GM23338 (cell line): ENCODE measurements around the gene THRB. TPM values are rescaled to one million over a fixed set of nuclear protein-coding genes. Genes with fewer than 3 reads are reported as not detected.

Source experiments
- ATAC-seq: fragments of 200-7000 bp; cut with Tn5 transposase; 3 replicates; pipeline ENCODE4 v1.9.1; 2020
- DNase-seq: peaks from one replicate; pipeline ENCODE4 v3.0.0-alpha.2; 2015; ENCODE audit warnings: low spot score
- H2AFZ ChIP-seq: fragments of 200-600 bp; sonication (generic); 2 replicates; pipeline ENCODE4 v1.8.0; 2016; ENCODE audit warnings: antibody characterized with exemption, mild to moderate bottlenecking, moderate library complexity
- H3F3A ChIP-seq: fragments of 200-600 bp; sonication (generic); replicated peaks from 2 replicates; pipeline ENCODE4 v1.8.0; 2017; ENCODE audit warnings: antibody characterized with exemption, mixed run types, low read depth
- H3K27ac ChIP-seq: fragments of 200-600 bp; sonication (generic); 2 replicates; pipeline ENCODE4 v1.6.1; 2016; ENCODE audit warnings: low read depth
- H3K27me3 ChIP-seq: fragments of 200-600 bp; sonication (generic); 2 replicates; pipeline ENCODE4 v1.8.0; 2016; ENCODE audit warnings: mild to moderate bottlenecking, mixed run types, moderate library complexity; ENCODE audit not compliant: insufficient read depth
- H3K36me3 ChIP-seq: fragments of 200-600 bp; sonication (generic); 2 replicates; pipeline ENCODE4 v1.8.0; 2016; ENCODE audit warnings: mild to moderate bottlenecking; ENCODE audit not compliant: insufficient read depth
- H3K4me1 ChIP-seq: fragments of 200-600 bp; sonication (generic); 2 replicates; pipeline ENCODE4 v1.8.0; 2016; ENCODE audit warnings: mild to moderate bottlenecking, moderate library complexity; ENCODE audit not compliant: insufficient read depth
- H3K4me2 ChIP-seq: fragments of 200-600 bp; sonication (generic); 2 replicates; pipeline ENCODE4 v1.7.1; 2017; ENCODE audit warnings: mixed run types
- H3K4me3 ChIP-seq: fragments of 200-600 bp; sonication (generic); 2 replicates; pipeline ENCODE4 v1.6.1; 2016; ENCODE audit warnings: mixed run types
- H3K79me2 ChIP-seq: fragments of 200-600 bp; sonication (generic); replicated peaks from 2 replicates; pipeline ENCODE4 v1.8.0; 2017; ENCODE audit warnings: mild to moderate bottlenecking; ENCODE audit not compliant: insufficient read depth
- H3K9me2 ChIP-seq: fragments of 200-600 bp; sonication (generic); 2 replicates; pipeline ENCODE4 v1.8.0; 2017; ENCODE audit not compliant: insufficient read depth
- H4K20me1 ChIP-seq: fragments of 200-600 bp; sonication (generic); replicated peaks from 2 replicates; pipeline ENCODE4 v1.8.0; 2017; ENCODE audit warnings: mild to moderate bottlenecking; ENCODE audit not compliant: insufficient read depth
- H3K27ac Mint-ChIP-seq: 2 replicates; pipeline ENCODE4 v1.8.0; 2020; ENCODE audit warnings: inconsistent platforms, mild to moderate bottlenecking, moderate library complexity, mixed read lengths
- H3K27me3 Mint-ChIP-seq: 3 replicates; pipeline ENCODE4 v1.8.0; 2022; ENCODE audit warnings: low read depth, mild to moderate bottlenecking, moderate library complexity, mixed read lengths, inconsistent platforms; ENCODE audit not compliant: insufficient read depth, poor library complexity
- H3K36me3 Mint-ChIP-seq: 3 replicates; pipeline ENCODE4 v1.8.0; 2021; ENCODE audit warnings: low read depth, mild to moderate bottlenecking, inconsistent platforms, moderate library complexity, mixed read lengths
- H3K4me1 Mint-ChIP-seq: 3 replicates; pipeline ENCODE4 v1.8.0; 2020; ENCODE audit warnings: mild to moderate bottlenecking, inconsistent platforms, mixed read lengths
- H3K4me3 Mint-ChIP-seq: 3 replicates; pipeline ENCODE4 v1.8.0; 2021; ENCODE audit warnings: moderate library complexity, mild to moderate bottlenecking, inconsistent platforms, mixed read lengths
- H3K9me3 Mint-ChIP-seq: 3 replicates; pipeline ENCODE4 v1.8.0; 2020; ENCODE audit warnings: moderate library complexity, mild to moderate bottlenecking, inconsistent platforms, mixed read lengths
- CREB1 ChIP-seq: fragments of 250-450 bp; sonication (Bioruptor Pico); IDR thresholded peaks from 2 replicates; pipeline ENCODE4 v1.5.0; 2020; ENCODE audit warnings: low read depth, mild to moderate bottlenecking, moderate library complexity
- EZH2 ChIP-seq: fragments of 200-600 bp; sonication (generic); IDR thresholded peaks from one replicate; pipeline ENCODE4 v1.8.0; 2017; ENCODE audit warnings: antibody characterized with exemption, mild to moderate bottlenecking, low read depth; ENCODE audit not compliant: unreplicated experiment
- EZH2phosphoT487 ChIP-seq: fragments of 200-600 bp; sonication (generic); IDR thresholded peaks from one replicate; pipeline ENCODE4 v1.8.1; 2018; ENCODE audit warnings: antibody characterized with exemption; ENCODE audit not compliant: unreplicated experiment
- JUNB ChIP-seq: IDR thresholded peaks from one replicate; pipeline ENCODE4 v1.6.1; 2016; ENCODE audit warnings: antibody characterized with exemption; ENCODE audit not compliant: unreplicated experiment
- NANOG ChIP-seq: IDR thresholded peaks from 2 replicates; pipeline ENCODE4 v1.6.1; 2016; ENCODE audit warnings: antibody characterized with exemption, borderline replicate concordance
- POLR2AphosphoS5 ChIP-seq: IDR thresholded peaks from 2 replicates; pipeline ENCODE4 v1.6.1; 2016; ENCODE audit warnings: antibody characterized with exemption, low read depth
- STAT1 ChIP-seq: IDR thresholded peaks from one replicate; pipeline ENCODE4 v1.6.1; 2016; ENCODE audit warnings: antibody characterized with exemption; ENCODE audit not compliant: unreplicated experiment
- ZNF114 ChIP-seq: fragments of 250-450 bp; sonication (Bioruptor Pico); IDR thresholded peaks from 2 replicates; pipeline ENCODE4 v1.5.0; 2020; ENCODE audit warnings: mild to moderate bottlenecking, moderate library complexity
- ZNF331 ChIP-seq: fragments of 250-450 bp; sonication (Bioruptor Pico); IDR thresholded peaks from 2 replicates; pipeline ENCODE4 v1.5.0; 2020; ENCODE audit warnings: low read depth, mild to moderate bottlenecking, moderate library complexity
- polyA plus RNA-seq: library from polyadenylated mRNA; unstranded; fragments of >200 nt; fragmentation: Nextera tagmentation; extraction: Ambion mirVana; gene quantifications from 2 replicates; pipeline ENCODE4 v1.2.1, GENCODE V29; 2016
- total RNA-seq: library from RNA; depleted of rRNA; stranded (reverse); fragments of >200 nt; shearing (Covaris generic); gene quantifications from 2 replicates; pipeline ENCODE4 v1.2.3, GENCODE V29; 2014
- TF ChIP-seq, protein P1 (sequence below): IDR thresholded peaks from one replicate; pipeline ENCODE4 v1.6.1; 2018; ENCODE audit warnings: antibody characterized with exemption; ENCODE audit not compliant: unreplicated experiment
- TF ChIP-seq, protein P2 (sequence below): fragments of 250-450 bp; sonication (Bioruptor Pico); IDR thresholded peaks from 2 replicates; pipeline ENCODE4 v1.5.0; 2020; ENCODE audit warnings: mild to moderate bottlenecking, moderate library complexity
- TF ChIP-seq, protein P3 (sequence below): IDR thresholded peaks from 2 replicates; pipeline ENCODE4 v1.6.1; 2016; ENCODE audit warnings: antibody characterized with exemption

THRB gene
- total and polyA plus RNA-seq, 2 experiments from 2014 or later, result 1.7 to 3.2 TPM

DNA sequence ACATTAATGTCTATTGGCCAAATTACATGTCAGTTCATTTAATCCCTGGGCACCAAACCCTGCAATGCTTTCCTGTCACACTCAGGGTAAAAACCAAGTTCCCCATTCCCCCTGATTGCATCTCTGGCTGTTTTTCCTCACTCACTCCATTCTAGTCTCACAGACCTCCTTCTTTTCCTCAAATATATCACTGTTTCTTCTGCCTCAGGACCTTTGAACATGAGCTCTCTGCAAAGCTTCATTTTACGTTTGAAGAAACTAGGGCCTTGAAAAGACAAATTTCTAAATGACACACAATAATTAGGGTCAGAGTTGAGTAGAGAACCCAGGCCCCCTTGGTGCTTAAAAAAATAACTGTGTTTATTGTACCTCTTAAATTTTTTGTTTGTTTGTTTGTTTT, 230.6 kb downstream of the THRB start:
- TF ChIP-seq CREB1 (CRISPR knock-in tag) (no peak), STAT1 (no peak), ZNF331 (CRISPR knock-in tag) (no peak), POLR2AphosphoS5 (no peak), EZH2 (no peak), ZNF114 (CRISPR knock-in tag) (no peak), EZH2phosphoT487 (no peak), NANOG (no peak), JUNB (no peak)
- TF ChIP-seq, protein P1, sequence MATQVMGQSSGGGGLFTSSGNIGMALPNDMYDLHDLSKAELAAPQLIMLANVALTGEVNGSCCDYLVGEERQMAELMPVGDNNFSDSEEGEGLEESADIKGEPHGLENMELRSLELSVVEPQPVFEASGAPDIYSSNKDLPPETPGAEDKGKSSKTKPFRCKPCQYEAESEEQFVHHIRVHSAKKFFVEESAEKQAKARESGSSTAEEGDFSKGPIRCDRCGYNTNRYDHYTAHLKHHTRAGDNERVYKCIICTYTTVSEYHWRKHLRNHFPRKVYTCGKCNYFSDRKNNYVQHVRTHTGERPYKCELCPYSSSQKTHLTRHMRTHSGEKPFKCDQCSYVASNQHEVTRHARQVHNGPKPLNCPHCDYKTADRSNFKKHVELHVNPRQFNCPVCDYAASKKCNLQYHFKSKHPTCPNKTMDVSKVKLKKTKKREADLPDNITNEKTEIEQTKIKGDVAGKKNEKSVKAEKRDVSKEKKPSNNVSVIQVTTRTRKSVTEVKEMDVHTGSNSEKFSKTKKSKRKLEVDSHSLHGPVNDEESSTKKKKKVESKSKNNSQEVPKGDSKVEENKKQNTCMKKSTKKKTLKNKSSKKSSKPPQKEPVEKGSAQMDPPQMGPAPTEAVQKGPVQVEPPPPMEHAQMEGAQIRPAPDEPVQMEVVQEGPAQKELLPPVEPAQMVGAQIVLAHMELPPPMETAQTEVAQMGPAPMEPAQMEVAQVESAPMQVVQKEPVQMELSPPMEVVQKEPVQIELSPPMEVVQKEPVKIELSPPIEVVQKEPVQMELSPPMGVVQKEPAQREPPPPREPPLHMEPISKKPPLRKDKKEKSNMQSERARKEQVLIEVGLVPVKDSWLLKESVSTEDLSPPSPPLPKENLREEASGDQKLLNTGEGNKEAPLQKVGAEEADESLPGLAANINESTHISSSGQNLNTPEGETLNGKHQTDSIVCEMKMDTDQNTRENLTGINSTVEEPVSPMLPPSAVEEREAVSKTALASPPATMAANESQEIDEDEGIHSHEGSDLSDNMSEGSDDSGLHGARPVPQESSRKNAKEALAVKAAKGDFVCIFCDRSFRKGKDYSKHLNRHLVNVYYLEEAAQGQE, result no peak
- TF ChIP-seq, protein P2, sequence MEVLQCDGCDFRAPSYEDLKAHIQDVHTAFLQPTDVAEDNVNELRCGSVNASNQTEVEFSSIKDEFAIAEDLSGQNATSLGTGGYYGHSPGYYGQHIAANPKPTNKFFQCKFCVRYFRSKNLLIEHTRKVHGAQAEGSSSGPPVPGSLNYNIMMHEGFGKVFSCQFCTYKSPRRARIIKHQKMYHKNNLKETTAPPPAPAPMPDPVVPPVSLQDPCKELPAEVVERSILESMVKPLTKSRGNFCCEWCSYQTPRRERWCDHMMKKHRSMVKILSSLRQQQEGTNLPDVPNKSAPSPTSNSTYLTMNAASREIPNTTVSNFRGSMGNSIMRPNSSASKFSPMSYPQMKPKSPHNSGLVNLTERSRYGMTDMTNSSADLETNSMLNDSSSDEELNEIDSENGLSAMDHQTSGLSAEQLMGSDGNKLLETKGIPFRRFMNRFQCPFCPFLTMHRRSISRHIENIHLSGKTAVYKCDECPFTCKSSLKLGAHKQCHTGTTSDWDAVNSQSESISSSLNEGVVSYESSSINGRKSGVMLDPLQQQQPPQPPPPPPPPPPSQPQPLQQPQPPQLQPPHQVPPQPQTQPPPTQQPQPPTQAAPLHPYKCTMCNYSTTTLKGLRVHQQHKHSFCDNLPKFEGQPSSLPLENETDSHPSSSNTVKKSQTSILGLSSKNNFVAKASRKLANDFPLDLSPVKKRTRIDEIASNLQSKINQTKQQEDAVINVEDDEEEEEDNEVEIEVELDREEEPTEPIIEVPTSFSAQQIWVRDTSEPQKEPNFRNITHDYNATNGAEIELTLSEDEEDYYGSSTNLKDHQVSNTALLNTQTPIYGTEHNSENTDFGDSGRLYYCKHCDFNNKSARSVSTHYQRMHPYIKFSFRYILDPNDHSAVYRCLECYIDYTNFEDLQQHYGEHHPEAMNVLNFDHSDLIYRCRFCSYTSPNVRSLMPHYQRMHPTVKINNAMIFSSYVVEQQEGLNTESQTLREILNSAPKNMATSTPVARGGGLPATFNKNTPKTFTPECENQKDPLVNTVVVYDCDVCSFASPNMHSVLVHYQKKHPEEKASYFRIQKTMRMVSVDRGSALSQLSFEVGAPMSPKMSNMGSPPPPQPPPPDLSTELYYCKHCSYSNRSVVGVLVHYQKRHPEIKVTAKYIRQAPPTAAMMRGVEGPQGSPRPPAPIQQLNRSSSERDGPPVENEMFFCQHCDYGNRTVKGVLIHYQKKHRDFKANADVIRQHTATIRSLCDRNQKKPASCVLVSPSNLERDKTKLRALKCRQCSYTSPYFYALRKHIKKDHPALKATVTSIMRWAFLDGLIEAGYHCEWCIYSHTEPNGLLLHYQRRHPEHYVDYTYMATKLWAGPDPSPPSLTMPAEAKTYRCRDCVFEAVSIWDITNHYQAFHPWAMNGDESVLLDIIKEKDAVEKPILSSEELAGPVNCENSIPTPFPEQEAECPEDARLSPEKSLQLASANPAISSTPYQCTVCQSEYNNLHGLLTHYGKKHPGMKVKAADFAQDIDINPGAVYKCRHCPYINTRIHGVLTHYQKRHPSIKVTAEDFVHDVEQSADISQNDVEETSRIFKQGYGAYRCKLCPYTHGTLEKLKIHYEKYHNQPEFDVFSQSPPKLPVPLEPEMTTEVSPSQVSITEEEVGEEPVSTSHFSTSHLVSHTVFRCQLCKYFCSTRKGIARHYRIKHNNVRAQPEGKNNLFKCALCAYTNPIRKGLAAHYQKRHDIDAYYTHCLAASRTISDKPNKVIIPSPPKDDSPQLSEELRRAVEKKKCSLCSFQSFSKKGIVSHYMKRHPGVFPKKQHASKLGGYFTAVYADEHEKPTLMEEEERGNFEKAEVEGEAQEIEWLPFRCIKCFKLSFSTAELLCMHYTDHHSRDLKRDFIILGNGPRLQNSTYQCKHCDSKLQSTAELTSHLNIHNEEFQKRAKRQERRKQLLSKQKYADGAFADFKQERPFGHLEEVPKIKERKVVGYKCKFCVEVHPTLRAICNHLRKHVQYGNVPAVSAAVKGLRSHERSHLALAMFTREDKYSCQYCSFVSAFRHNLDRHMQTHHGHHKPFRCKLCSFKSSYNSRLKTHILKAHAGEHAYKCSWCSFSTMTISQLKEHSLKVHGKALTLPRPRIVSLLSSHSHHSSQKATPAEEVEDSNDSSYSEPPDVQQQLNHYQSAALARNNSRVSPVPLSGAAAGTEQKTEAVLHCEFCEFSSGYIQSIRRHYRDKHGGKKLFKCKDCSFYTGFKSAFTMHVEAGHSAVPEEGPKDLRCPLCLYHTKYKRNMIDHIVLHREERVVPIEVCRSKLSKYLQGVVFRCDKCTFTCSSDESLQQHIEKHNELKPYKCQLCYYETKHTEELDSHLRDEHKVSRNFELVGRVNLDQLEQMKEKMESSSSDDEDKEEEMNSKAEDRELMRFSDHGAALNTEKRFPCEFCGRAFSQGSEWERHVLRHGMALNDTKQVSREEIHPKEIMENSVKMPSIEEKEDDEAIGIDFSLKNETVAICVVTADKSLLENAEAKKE, result no peak
- TF ChIP-seq, protein P3, sequence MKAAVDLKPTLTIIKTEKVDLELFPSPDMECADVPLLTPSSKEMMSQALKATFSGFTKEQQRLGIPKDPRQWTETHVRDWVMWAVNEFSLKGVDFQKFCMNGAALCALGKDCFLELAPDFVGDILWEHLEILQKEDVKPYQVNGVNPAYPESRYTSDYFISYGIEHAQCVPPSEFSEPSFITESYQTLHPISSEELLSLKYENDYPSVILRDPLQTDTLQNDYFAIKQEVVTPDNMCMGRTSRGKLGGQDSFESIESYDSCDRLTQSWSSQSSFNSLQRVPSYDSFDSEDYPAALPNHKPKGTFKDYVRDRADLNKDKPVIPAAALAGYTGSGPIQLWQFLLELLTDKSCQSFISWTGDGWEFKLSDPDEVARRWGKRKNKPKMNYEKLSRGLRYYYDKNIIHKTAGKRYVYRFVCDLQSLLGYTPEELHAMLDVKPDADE, result no peak
- Mint-ChIP-seq H3K27ac (no peak overlapping the region), H3K9me3 (peaks cover 5% of the 10 kb centered on the region; the same call in 2 of the 3 replicates), H3K4me1 (no peaks in the 10 kb centered on the region), H3K36me3 (peaks cover 4% of the 10 kb centered on the region; the same call in 1 of the 3 replicates), H3K27me3 (no peaks in the 10 kb centered on the region), H3K4me3 (no peak overlapping the region)
- Histone ChIP-seq H3K9me2 (no peaks in the 10 kb centered on the region), H4K20me1 (no peaks in the 10 kb centered on the region), H3K27me3 (no peaks in the 10 kb centered on the region), H3K79me2 (no peaks in the 10 kb centered on the region), H3K4me3 (no peak overlapping the region), H3K4me2 (no peak overlapping the region), H3F3A (no peaks in the 10 kb centered on the region), H3K27ac (no peak overlapping the region), H3K4me1 (no peaks in the 10 kb centered on the region), H3K36me3 (no peaks in the 10 kb centered on the region), H2AFZ (no peak overlapping the region)
- DNase-seq (no peak), ATAC-seq (no peak)
